HepG2 (cell line): ENCODE results near the gene NGDN. TPM values are rescaled to one million over a fixed set of nuclear protein-coding genes. Genes with fewer than 3 reads are reported as not detected.

Experiments used
- CAMTA2 ChIP-seq: sonication (generic); formaldehyde crosslinking; IDR thresholded peaks from 2 replicates; pipeline ENCODE4 v1.4.0; 2020; ENCODE audit warnings: mild to moderate bottlenecking, missing genetic modification reagents, borderline replicate concordance
- CCDC6 ChIP-seq: sonication (generic); formaldehyde crosslinking; IDR thresholded peaks from 2 replicates; pipeline ENCODE4 v1.8.1; 2022; ENCODE audit warnings: mild to moderate bottlenecking, missing genetic modification reagents, moderate library complexity
- CHD4 ChIP-seq: fragments of 200-600 bp; sonication (generic); IDR thresholded peaks from 2 replicates; pipeline ENCODE4 v1.7.0; 2017; ENCODE audit warnings: mild to moderate bottlenecking, low read length, borderline replicate concordance
- HOXA3 ChIP-seq: sonication (generic); formaldehyde crosslinking; IDR thresholded peaks from 2 replicates; pipeline ENCODE4 v1.5.0; 2020; ENCODE audit warnings: missing genetic modification reagents
- IRX3 ChIP-seq: sonication (generic); formaldehyde crosslinking; IDR thresholded peaks from 2 replicates; pipeline ENCODE4 v1.8.1; 2023; ENCODE audit warnings: mild to moderate bottlenecking, low read depth, missing genetic modification reagents, borderline replicate concordance
- KDM2A ChIP-seq: sonication (generic); formaldehyde crosslinking; IDR thresholded peaks from 2 replicates; pipeline ENCODE4 v1.4.0; 2020; ENCODE audit warnings: low read depth, missing genetic modification reagents, borderline replicate concordance
- NFE2 ChIP-seq: sonication (generic); formaldehyde crosslinking; IDR thresholded peaks from 2 replicates; pipeline ENCODE4 v1.4.0; 2020; ENCODE audit warnings: missing genetic modification reagents
- SALL1 ChIP-seq: sonication (generic); formaldehyde crosslinking; IDR thresholded peaks from 2 replicates; pipeline ENCODE4 v1.8.0; 2022; ENCODE audit warnings: mild to moderate bottlenecking, missing genetic modification reagents
- SNRNP70 ChIP-seq: fragments of 200-400 bp; formaldehyde crosslinking; IDR thresholded peaks from 2 replicates; pipeline ENCODE4 v1.6.1; 2017; ENCODE audit warnings: mild to moderate bottlenecking, low read depth, low read length, moderate library complexity
- TBL1XR1 ChIP-seq: fragments of 150-350 bp; IDR thresholded peaks from 2 replicates; pipeline ENCODE4 v1.6.1; 2014; ENCODE audit warnings: borderline replicate concordance, low read length; ENCODE audit not compliant: partially characterized antibody
- TBX2 ChIP-seq: sonication (generic); formaldehyde crosslinking; IDR thresholded peaks from 2 replicates; pipeline ENCODE4 v1.5.0; 2020; ENCODE audit warnings: missing genetic modification reagents, mild to moderate bottlenecking, borderline replicate concordance
- TSC22D2 ChIP-seq: sonication (generic); formaldehyde crosslinking; IDR thresholded peaks from 2 replicates; pipeline ENCODE4 v1.5.1; 2020; ENCODE audit warnings: missing genetic modification reagents, mild to moderate bottlenecking, borderline replicate concordance
- ZNF138 ChIP-seq: sonication (generic); formaldehyde crosslinking; IDR thresholded peaks from 2 replicates; pipeline ENCODE4 v1.5.0; 2020; ENCODE audit warnings: mild to moderate bottlenecking, low read depth, missing genetic modification reagents
- ZNF256 ChIP-seq: sonication (generic); formaldehyde crosslinking; conservative IDR thresholded peaks from 2 replicates; pipeline ENCODE4 v1.4.0; 2020; ENCODE audit warnings: missing genetic modification reagents
- ZNF296 ChIP-seq: sonication (generic); formaldehyde crosslinking; conservative IDR thresholded peaks from 2 replicates; pipeline ENCODE4 v1.5.0; 2020; ENCODE audit warnings: mild to moderate bottlenecking, missing genetic modification reagents
- ZNF644 ChIP-seq: IDR thresholded peaks from 2 replicates; pipeline ENCODE4 v1.6.1; 2016; ENCODE audit warnings: low read depth
- ZNF747 ChIP-seq: sonication (generic); formaldehyde crosslinking; IDR thresholded peaks from 2 replicates; pipeline ENCODE4 v1.8.1; 2023; ENCODE audit warnings: missing genetic modification reagents, mild to moderate bottlenecking, borderline replicate concordance
- ZNF781 ChIP-seq: sonication (generic); formaldehyde crosslinking; IDR thresholded peaks from 2 replicates; pipeline ENCODE4 v1.5.1; 2020; ENCODE audit warnings: borderline replicate concordance, mild to moderate bottlenecking, missing genetic modification reagents; ENCODE audit errors: not compliant biosample characterization
- ZNF788 ChIP-seq: sonication (generic); formaldehyde crosslinking; IDR thresholded peaks from 2 replicates; pipeline ENCODE4 v1.5.0; 2020; ENCODE audit warnings: mild to moderate bottlenecking, missing genetic modification reagents, borderline replicate concordance
- ZNF839 ChIP-seq: sonication (generic); formaldehyde crosslinking; IDR thresholded peaks from 2 replicates; pipeline ENCODE4 v1.4.0; 2020; ENCODE audit warnings: missing genetic modification reagents, mild to moderate bottlenecking, borderline replicate concordance
- ZNF879 ChIP-seq: sonication (generic); formaldehyde crosslinking; IDR thresholded peaks from 2 replicates; pipeline ENCODE4 v1.8.1; 2023; ENCODE audit warnings: missing genetic modification reagents
- polyA plus RNA-seq, 8 experiments: library from polyadenylated mRNA; depleted of rRNA in 3 of 8; stranded (reverse) in 7 of 8; unstranded in 1 of 8; fragments of >200 nt; fragmentation: Illumina TruSeq in 4 of 8; extraction: Trizol in 4 of 8; gene quantifications; 2 replicates each; pipeline versions ENCODE4 v1.2.1 to v1.2.3, GENCODE V29; 2011 to 2016; ENCODE audit warnings: low read depth in 4 of 8, missing spikeins in 1 of 8, mixed read lengths in 1 of 8; ENCODE audit not compliant: insufficient read depth in 1 of 8
- total RNA-seq, 5 experiments: library from RNA; depleted of rRNA; stranded (reverse); fragments of >200 nt; fragmentation: Illumina TruSeq; extraction: Trizol; gene quantifications; 2 replicates each; pipeline ENCODE4 v1.2.3, GENCODE V29; 2016; ENCODE audit warnings: low read depth in 1 of 5
- TF ChIP-seq, protein P1 (sequence below): conservative IDR thresholded peaks from 2 replicates; pipeline ENCODE4 v1.6.1; 2018; ENCODE audit warnings: missing genetic modification reagents
- TF ChIP-seq, protein P2 (sequence below): sonication (generic); formaldehyde crosslinking; IDR thresholded peaks from 2 replicates; pipeline ENCODE4 v1.5.1; 2020; ENCODE audit warnings: mild to moderate bottlenecking, missing genetic modification reagents, moderate library complexity
- TF ChIP-seq, protein P3 (sequence below): IDR thresholded peaks from 2 replicates; pipeline ENCODE4 v1.6.1; 2016; ENCODE audit warnings: low read depth, borderline replicate concordance
- TF ChIP-seq, protein P4 (sequence below): IDR thresholded peaks from 2 replicates; pipeline ENCODE4 v1.6.1; 2016; ENCODE audit warnings: control low read depth

NGDN gene
- total and polyA plus RNA-seq, 2 of the 13 experiments (the other 11 are each of a cell fraction or from before 2014, with no cell fraction given): 154 to 216 TPM

DNA sequence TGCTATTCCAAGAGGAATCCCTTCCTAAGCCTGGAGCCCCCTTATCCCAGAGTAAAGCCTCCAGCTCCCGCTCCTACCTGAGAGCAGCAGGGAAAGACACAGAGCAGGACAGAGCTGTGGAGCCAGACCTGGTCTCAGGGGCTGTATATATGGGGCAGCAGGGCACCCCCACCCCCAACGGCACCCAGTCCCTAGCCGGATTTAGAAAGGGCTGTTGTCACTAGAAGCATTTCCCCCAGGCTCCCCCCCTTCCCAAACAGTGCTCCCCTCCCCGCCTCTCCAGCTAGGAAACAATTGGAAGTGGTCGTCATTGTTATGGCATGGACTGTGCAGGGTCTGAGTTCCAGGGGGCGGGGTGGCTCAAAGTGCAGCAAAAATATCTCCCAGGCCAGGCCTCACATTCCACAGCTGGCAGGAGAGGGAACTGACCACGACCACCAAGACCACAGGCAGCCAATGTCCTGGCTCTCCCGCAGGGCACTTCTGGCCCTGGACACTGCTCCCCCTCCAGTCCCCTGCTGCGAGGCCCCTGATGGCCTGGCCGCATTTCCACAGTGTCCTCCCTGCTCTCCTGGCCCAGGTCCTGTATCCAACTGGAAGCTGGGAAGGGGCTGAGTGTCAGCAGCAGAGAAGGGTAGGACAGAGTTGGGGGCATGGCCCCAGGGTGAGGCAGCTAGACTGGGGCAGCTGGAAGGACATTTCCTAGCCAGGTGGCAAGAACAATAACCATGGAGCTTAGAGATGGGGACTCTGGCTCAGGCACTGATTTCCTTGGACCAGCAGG is 33.8 kb upstream of the NGDN start, which contains the start of gene MYH7 (continued):
- TF ChIP-seq HOXA3 (CRISPR knock-in tag) (peak; percentile 57; the same call in 1 of the 2 replicates), ZNF879 (CRISPR knock-in tag) (no peak), ZNF256 (CRISPR knock-in tag) (no peak), ZNF138 (CRISPR knock-in tag) (peak; percentile 89), ZNF839 (CRISPR knock-in tag) (no peak; the same call in 1 of the 2 replicates), TSC22D2 (no peak), ZNF644 (no peak), SALL1 (CRISPR knock-in tag) (peak; percentile 94), CAMTA2 (no peak), TBL1XR1 (no peak), NFE2 (CRISPR knock-in tag) (no peak), TBX2 (CRISPR knock-in tag) (peak; percentile 67), ZNF296 (CRISPR knock-in tag) (0 out of 2 replicates have a peak, but pooled peaks have one; percentile 88), KDM2A (CRISPR knock-in tag) (0 out of 2 replicates have a peak, but pooled peaks have one; percentile 20), ZNF781 (CRISPR knock-in tag) (peak; percentile 31), ZNF788 (CRISPR knock-in tag) (peak; percentile 80), SNRNP70 (no peak), CCDC6 (CRISPR knock-in tag) (no peak), CHD4 (peak; percentile 57; the same call in 1 of the 2 replicates), ZNF747 (CRISPR knock-in tag) (peak; percentile 44; the same call in 1 of the 2 replicates), IRX3 (CRISPR knock-in tag) (0 out of 2 replicates have a peak, but pooled peaks have one; percentile 45)
- TF ChIP-seq, protein P1, sequence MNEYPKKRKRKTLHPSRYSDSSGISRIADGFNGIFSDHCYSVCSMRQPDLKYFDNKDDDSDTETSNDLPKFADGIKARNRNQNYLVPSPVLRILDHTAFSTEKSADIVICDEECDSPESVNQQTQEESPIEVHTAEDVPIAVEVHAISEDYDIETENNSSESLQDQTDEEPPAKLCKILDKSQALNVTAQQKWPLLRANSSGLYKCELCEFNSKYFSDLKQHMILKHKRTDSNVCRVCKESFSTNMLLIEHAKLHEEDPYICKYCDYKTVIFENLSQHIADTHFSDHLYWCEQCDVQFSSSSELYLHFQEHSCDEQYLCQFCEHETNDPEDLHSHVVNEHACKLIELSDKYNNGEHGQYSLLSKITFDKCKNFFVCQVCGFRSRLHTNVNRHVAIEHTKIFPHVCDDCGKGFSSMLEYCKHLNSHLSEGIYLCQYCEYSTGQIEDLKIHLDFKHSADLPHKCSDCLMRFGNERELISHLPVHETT (CRISPR knock-in tag): no peak
- TF ChIP-seq, protein P2, sequence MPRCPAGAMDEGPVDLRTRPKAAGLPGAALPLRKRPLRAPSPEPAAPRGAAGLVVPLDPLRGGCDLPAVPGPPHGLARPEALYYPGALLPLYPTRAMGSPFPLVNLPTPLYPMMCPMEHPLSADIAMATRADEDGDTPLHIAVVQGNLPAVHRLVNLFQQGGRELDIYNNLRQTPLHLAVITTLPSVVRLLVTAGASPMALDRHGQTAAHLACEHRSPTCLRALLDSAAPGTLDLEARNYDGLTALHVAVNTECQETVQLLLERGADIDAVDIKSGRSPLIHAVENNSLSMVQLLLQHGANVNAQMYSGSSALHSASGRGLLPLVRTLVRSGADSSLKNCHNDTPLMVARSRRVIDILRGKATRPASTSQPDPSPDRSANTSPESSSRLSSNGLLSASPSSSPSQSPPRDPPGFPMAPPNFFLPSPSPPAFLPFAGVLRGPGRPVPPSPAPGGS (CRISPR knock-in tag): no peak; the same call in 1 of the 2 replicates
- TF ChIP-seq, protein P3, sequence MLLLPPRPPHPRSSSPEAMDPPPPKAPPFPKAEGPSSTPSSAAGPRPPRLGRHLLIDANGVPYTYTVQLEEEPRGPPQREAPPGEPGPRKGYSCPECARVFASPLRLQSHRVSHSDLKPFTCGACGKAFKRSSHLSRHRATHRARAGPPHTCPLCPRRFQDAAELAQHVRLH: peak; percentile 55; the same call in 1 of the 2 replicates
- TF ChIP-seq, protein P4, sequence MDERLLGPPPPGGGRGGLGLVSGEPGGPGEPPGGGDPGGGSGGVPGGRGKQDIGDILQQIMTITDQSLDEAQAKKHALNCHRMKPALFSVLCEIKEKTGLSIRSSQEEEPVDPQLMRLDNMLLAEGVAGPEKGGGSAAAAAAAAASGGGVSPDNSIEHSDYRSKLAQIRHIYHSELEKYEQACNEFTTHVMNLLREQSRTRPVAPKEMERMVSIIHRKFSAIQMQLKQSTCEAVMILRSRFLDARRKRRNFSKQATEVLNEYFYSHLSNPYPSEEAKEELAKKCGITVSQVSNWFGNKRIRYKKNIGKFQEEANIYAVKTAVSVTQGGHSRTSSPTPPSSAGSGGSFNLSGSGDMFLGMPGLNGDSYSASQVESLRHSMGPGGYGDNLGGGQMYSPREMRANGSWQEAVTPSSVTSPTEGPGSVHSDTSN (CRISPR knock-in tag): peak; percentile 22; the same call in 1 of the 2 replicates
